ENCODE data around the gene SENP5.

- TF ChIP-seq CTCF (conservative IDR thresholded peaks at IDR 0.05) (no peak), EZH2 (IDR thresholded peaks at IDR 0.05; ENCODE audit: low read depth) (no peak)
Measured at GRCh38 chr3:196975349-196975748, 107.6 kb downstream of the SENP5 start.
